ENCODE results near the gene UTP25. TPM values are rescaled to one million over a fixed set of nuclear protein-coding genes. Genes with fewer than 3 reads are reported as not detected.
A peak's percentile ranks its signal among the peaks of the same experiment; 100 is the strongest.

The UTP25 gene
- total and polyA plus RNA-seq, 4 donors, result 1.8 to 7.3 (median 4.6) TPM

- 35 to 41% methylated on average over 12 of the region's 12 CpGs for WGBS, 2 donors
- peak; percentile 30 for TF ChIP-seq CTCF (IDR thresholded peaks at IDR 0.05; ENCODE audit: control extremely low read depth, extremely low read depth)
- Histone ChIP-seq H3K9ac (ENCODE audit: insufficient read depth in 1 of 2, low read length in 2 of 2) (no peak overlapping the region), H3K27me3 (ENCODE audit: control insufficient read depth in 3 of 3, insufficient read depth in 3 of 3, low read length in 2 of 3) (peaks cover 0 to 9% (median 0%) of the 10 kb centered on the region in 3 donors), H3K4me1 (ENCODE audit: control insufficient read depth in 5 of 5, insufficient read depth in 5 of 5, low read length in 5 of 5) (no peaks in the 10 kb centered on the region), H3K36me3 (ENCODE audit: control insufficient read depth in 4 of 4, insufficient read depth in 4 of 4, low read length in 4 of 4) (no peaks in the 10 kb centered on the region), H3K4me3 (no peak overlapping the region), H3K27ac (ENCODE audit: low read depth in 1 of 2, low read length in 1 of 2) (peak overlapping the region; percentile 9 to 25), H3K9me3 (ENCODE audit: control insufficient read depth in 4 of 4, insufficient read depth in 3 of 4, low read length in 3 of 4) (no peaks in the 10 kb centered on the region)
- ATAC-seq (ENCODE audit: insufficient read depth, low FRiP score), result no peak
- DNase-seq, result peak in 2 of 3 donors; percentile 61 to 71
These were observed 4.4 kb upstream of the UTP25 start for GRCh38 chr1:209823143-209824041.

GRCh38 chr1:209825591-209826434, 2.0 kb upstream of the UTP25 start:
- Histone ChIP-seq H3K36me3 (ENCODE audit: control insufficient read depth in 4 of 4, insufficient read depth in 4 of 4, low read length in 4 of 4) (peaks cover 0 to 2% (median 2%) of the 10 kb centered on the region in 4 donors), H3K4me1 (ENCODE audit: control insufficient read depth in 5 of 5, insufficient read depth in 5 of 5, low read length in 5 of 5) (peaks cover 0 to 3% (median 0%) of the 10 kb centered on the region in 5 donors), H3K9me3 (ENCODE audit: control insufficient read depth in 4 of 4, insufficient read depth in 3 of 4, low read length in 3 of 4) (no peaks in the 10 kb centered on the region), H3K27me3 (ENCODE audit: control insufficient read depth in 3 of 3, insufficient read depth in 3 of 3, low read length in 2 of 3) (peaks cover 0 to 9% (median 0%) of the 10 kb centered on the region in 3 donors), H3K27ac (ENCODE audit: low read depth in 1 of 2, low read length in 1 of 2) (no peak overlapping the region), H3K9ac (ENCODE audit: insufficient read depth in 1 of 2, low read length in 2 of 2) (no peak overlapping the region), H3K4me3 (no peak overlapping the region)
- ATAC-seq (ENCODE audit: insufficient read depth, low FRiP score) (no peak), DNase-seq (no peak)
- TF ChIP-seq CTCF (IDR thresholded peaks at IDR 0.05; ENCODE audit: control extremely low read depth, extremely low read depth), result no peak
- WGBS, 2 donors, result 70 to 78% methylated on average over 11 of the region's 11 CpGs

- Histone ChIP-seq H3K9me3 (ENCODE audit: control insufficient read depth in 4 of 4, insufficient read depth in 3 of 4, low read length in 3 of 4) (peaks cover 0 to 1% (median 0%) of the 10 kb centered on the region in 4 donors), H3K4me1 (ENCODE audit: control insufficient read depth in 5 of 5, insufficient read depth in 5 of 5, low read length in 5 of 5) (peaks cover 0 to 3% (median 0%) of the 10 kb centered on the region in 5 donors), H3K9ac (ENCODE audit: insufficient read depth in 1 of 2, low read length in 2 of 2) (no peak overlapping the region), H3K36me3 (ENCODE audit: control insufficient read depth in 4 of 4, insufficient read depth in 4 of 4, low read length in 4 of 4) (peaks cover 4 to 34% (median 22%) of the 10 kb centered on the region in 4 donors), H3K4me3 (no peak overlapping the region), H3K27me3 (ENCODE audit: control insufficient read depth in 3 of 3, insufficient read depth in 3 of 3, low read length in 2 of 3) (no peaks in the 10 kb centered on the region), H3K27ac (ENCODE audit: low read depth in 1 of 2, low read length in 1 of 2) (no peak overlapping the region)
- ATAC-seq (ENCODE audit: insufficient read depth, low FRiP score) (no peak), DNase-seq (no peak)
- no peak for TF ChIP-seq CTCF (IDR thresholded peaks at IDR 0.05; ENCODE audit: control extremely low read depth, extremely low read depth)
- WGBS, 2 donors, result 89 to 91% methylated on average over 2 of the region's 2 CpGs
These were observed 1.9 kb downstream of the UTP25 start for GRCh38 chr1:209829716-209830115.

Measured in lung (tissue), 12 donors.